Effector CD4-positive, alpha-beta T cell (primary cell): Measurements from ENCODE around the gene RECK.
"Not testable (repeated sequence)": the region's sequence is repeated elsewhere in the genome, so short reads cannot be mapped to it uniquely, and the experiment has no call there.

Experiments
- DNase-seq: peaks from one replicate; pipeline ENCODE4 v3.0.0-alpha.2; 2020

RECK gene

DNA sequence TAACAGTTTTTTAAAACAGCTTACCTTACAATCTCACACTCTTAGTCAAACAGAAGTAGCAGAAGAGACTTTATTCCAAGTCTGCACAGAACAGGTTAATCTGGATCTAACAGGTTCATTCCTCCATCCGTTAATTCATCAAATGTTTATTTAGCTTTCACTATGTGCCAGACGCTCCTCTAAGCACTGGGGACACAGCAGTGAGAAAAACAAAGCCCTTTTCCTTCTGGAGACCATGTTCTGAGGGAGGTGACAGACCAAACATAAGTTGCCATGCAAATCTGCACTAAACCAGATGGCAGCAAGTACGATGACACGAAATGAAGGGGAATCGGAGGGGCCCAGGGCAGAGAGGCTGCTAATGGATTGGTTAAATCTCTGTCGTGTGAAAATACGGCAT is 82.8 kb downstream of the RECK start:
- DNase-seq, result no peak

DNA sequence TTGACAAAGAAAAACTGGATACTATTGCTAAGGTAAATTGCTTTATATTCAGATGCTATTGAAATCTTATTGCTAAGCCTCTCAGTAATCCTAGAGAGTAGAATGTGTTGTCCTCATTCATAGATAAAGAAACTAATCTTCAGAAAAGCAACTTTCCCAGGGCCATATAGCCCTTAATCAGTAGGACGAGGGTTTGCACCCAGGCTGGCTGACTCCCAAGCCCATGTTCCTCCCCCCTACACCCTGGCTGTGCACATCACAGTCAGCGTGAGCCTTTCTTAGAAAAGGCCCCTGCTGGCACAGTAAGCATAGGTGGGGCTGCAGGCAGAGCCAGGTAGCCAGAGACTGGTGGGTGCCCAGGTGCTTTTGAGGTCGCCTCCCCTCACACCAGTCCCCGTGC is 84.0 kb downstream of the RECK start:
- no peak for DNase-seq

- DNase-seq, result no peak
These were observed 85.3 kb downstream of the RECK start for GRCh38 chr9:36121971-36122370.

GRCh38 chr9:36123515-36123914 is 86.8 kb downstream of the RECK start:
- no peak for DNase-seq

DNA sequence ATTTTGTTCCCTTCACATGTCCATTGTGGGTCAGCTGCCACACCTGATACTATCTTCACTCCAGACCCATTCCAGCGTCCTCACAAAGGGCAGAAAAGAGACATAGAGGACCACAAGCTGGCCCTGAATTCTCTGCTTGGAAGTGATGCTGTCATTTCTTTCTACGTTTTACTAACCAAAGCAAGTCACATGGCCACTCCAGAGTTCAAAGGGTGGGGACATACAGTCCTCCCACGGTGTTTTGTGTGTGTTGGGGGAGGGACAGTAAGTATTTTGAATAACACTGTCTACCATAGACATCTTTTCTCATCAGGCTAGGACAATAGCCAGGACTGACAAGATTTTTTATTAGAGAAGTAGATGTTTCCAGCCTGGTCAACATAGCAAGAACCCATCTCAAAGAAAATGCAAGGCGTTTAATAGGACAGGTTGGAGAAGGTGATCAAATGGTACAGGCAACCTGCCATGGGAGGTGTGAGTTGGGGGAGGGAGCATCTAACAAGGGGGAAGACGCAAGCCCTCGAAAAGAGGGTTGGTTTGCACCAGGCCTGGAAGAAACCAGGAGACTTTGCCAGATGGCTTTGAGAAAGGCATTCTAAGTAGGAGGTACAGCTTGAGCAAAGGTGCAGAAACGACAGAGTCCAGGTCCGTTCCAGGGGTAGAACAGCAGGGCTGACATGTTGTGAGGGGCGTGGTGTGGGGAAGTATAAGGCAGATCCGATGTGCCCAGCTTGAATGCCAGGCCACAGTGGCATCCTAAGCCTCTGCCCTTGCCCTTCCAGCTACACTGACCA is 88.5 kb downstream of the RECK start:
- DNase-seq, result no peak

DNA sequence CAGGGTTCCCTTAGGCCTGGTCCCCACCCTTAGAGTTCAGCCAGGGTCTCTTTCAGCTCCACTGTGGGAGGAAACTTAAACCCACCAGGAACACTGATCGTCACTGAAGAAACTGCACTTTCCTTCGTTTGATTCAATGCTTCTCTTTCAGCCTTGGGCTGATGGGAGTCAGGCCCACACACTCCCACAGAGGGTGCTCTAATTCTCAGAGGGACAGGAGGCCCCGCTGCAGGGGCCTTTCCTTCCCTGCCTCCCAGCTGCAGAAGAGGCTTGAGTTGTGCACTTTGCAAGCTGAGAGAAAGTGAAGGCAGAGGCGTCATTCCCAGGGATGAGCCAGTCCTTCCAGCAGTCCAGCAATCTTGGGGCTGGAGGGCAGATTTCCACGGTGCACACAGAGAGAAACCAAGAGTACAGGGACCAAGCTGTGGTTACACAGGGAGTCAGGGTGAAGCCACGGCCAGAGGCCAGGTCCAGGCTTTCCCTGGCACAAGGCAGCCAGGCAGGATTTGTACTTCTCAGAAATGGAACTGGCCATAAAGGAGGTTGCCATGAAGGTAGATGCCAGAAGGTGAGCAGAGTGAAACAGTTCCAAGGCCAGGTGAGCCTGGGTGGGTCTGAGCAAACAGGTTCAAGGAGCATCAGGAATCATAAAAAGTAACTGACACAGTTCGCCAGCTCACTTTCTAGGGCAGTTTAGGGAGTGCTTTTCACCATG is 89.5 kb downstream of the RECK start:
- no peak for DNase-seq

GRCh38 chr9:36127652-36128244 is 91.0 kb downstream of the RECK start:
- no peak for DNase-seq

DNA sequence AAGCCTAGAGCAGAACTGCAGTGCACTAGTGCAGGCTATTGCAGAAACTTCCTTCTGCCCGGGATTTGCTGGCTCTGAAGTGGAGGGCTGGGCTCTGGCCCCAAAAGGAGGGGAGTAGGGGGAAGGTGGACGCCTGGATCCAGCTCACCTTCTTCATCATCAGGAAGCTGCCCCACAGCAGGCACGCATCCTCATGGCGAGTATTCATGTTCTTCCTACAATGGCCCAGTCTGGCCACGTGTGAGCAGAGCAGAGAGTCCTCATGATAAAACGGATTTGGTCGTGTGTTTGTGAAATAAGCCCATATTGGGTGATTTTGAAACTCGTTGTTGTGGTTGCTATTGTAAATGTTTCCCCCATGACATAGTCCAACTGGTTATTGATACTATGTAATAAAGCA is 91.6 kb downstream of the RECK start:
- DNase-seq, result no peak

- no peak for DNase-seq
These were observed 92.4 kb downstream of the RECK start for GRCh38 chr9:36129139-36129538.

DNA sequence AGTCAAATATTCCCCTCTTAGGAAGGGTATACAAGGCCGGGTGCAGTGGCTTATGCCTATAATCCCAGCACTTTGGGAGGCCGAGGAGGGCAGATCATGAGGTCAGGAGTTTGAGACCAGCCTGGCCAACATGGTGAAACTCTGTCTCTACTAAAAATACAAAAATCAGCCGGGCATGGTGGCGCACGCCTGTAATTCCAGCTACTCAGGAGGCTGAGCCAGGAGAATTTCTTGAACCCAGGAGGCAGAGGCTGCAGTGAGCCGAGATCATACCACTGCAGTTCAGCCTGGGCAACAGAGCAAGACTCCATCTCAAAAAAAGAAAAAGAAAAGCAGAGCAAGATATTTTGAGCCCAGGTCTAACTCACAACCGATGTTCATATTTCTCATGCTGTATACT is 95.0 kb downstream of the RECK start:
- DNase-seq, result not testable (repeated sequence)

DNA sequence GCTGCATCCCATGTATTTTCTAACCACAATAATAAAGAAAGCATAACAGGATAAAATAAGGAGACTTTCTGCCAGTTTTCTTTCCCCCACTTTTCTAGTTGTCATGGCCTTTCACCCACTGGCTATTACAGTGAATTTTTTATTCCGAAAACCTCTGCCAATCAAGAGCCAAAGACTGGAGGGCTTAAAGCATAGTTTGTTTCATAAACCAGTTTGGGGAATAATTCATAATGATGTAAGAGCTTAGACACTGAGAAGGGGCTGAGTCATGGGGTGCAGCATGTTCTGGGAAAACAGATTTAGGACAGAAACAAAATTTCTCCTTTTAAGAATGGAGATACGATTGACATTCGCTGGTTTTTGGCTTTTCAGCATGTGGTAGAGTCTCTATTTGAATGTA is 95.4 kb downstream of the RECK start:
- no peak for DNase-seq

GRCh38 chr9:36134761-36135505 is 98.2 kb downstream of the RECK start:
- no peak for DNase-seq

- no peak for DNase-seq
These were observed 99.1 kb downstream of the RECK start for GRCh38 chr9:36135741-36136271.

GRCh38 chr9:36136272-36136893 is 99.7 kb downstream of the RECK start, which contains the start of gene GLIPR2:
Gene GLIPR2 (plus strand): TSS chr9:36136733. CDS start chr9:36136779, 46 bp downstream.
- peak; percentile 72 for DNase-seq

DNA sequence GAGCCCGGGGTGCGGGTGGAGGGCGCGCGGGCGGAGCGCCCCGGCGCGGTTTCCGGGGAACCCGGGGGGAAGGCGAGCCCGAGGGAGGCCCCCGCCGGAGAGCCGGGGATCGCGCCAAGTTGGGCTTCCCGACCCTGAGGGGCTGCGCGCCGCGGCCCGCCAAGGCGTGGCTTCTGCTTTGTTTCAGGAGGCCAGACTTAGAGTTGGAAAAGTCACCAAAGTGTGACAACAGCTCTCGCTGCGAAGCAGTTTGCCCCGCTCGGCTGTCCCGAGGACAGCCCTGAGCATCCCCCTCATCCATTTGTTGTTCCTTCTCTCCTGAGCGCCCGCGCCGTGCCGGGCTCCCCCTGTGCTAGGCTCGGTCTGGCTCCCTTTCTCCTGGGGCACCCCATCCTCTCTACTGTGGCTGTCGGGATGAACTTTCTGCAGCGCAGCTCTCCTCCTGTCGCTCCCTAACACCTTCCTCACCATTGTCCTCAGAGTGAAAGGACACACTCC is 100.2 kb downstream of the RECK start:
- no peak for DNase-seq

GRCh38 chr9:36137392-36138004 is 100.8 kb downstream of the RECK start:
- DNase-seq, result no peak

- DNase-seq, result no peak
These were observed 101.8 kb downstream of the RECK start for GRCh38 chr9:36138496-36138895.

DNA sequence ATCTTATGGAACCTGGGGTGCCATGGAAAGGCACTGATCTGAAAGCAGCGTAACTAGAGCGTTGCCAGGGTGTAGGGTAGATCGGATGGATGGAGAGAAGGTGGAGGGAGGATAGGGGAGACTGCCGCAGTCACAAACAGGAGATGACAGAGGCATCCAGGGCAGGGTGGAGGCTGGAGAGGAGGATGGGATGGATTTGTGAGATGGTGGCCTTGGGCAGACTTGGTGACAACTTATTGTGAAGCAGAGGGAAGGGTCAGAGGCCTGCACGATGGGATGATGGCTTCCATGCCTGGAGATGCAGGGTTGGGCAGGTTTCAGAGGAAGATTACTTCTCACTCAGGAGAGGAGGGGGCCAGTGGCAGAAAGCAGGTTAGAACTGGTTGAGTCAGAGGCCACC is 102.2 kb downstream of the RECK start:
- DNase-seq, result no peak

DNA sequence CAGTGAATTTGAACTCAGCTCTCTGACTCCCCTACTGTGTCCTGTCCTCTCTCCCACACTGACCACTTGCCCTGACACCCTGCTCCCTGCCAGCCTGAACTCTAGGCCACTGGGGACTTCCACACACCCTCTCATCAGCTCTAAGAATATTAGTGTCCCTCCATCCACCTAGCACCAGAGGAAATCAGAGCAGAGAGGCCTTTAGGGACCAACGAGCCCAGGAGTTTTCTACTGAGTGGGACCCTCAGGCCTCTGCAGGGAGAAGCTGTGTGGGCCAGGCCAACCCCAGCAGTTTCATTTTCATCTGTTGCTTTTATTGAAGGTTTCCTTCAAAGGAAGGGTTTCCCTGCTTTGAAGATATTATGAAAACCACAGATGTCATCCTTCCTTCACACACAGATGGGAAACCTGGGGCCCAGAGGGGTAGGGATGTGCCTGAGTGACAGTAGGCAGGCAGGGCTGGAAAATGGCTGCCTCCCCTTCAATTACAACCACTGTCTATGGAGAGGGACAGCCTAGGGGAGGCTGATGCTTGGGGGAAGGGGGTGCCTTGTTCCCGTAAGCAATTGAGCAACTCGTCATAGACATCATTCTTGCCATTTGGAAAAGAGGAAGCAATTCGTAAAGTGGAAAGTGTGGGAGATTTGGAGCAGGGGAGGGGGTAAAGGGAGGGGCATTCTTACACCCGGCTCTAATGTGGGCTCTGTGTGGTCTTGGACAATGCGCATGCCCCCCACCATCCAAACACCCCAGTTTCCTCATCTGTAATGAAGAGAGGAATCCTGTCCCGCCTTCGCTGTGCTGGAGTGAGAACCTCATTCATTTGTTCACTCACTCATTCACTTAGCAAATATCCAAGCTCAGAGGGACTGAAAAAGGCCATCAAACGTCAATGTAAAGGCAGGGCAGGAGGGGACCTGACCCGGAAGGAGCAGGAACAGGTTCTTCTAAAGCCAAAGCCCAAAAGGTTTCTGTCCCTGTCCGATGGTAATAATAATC is 103.7 kb downstream of the RECK start:
- no peak for DNase-seq

GRCh38 chr9:36141288-36141687 is 104.6 kb downstream of the RECK start:
- DNase-seq, result no peak
